Heart left ventricle (tissue), 13 donors: ENCODE data around the gene ARF1.

Experiments
- CTCF ChIP-seq, 12 donors: fragments of 200-600 bp; sonication (generic) in 4 of 12; IDR thresholded peaks; one replicate each; pipeline versions ENCODE4 v1.5.0 to v1.8.0; 2018 to 2022; ENCODE audit warnings: antibody characterized with exemption in 12 of 12, mild to moderate bottlenecking in 5 of 12
- POLR2A ChIP-seq, 2 donors: fragments of 450-650 bp; IDR thresholded peaks; one replicate each; pipeline ENCODE4 v1.6.1; 2017; ENCODE audit warnings: antibody characterized with exemption in 2 of 2, mild to moderate bottlenecking in 2 of 2, moderate library complexity in 2 of 2
- donor health status: ischemic (EF 13 %, LVEDD 7.1; RV severe dilation, severe dysfunction).
- donor health status: DM: no; HTN: yes; CAD: no.
- donor health status: DM: no; HTN: no; CAD: no.
- donor health status: ischemic (EF 25% LVEDD 6.9; RV normal size, moderate dysfunction).
- donor health status: ischemic (EF 25% LVEDD 5.7; RV mildly dilated, moderate dysfunction).
- donor health status: ischemic (EF 35%, LVEDD 5.7; RV mildly dilated, moderate dysfunction).
- donor health status: nonischemic (EF 11% LVEDD 7.7; RV severe dilation, severe dysfunction).
- donor health status: DM: yes; HTN: yes; CAD: no.
- donor health status: PGD.
- donor health status: ischemic (EF 29% LVEDD 5.4; RV normal size, mild dysfunction).
- donor health status: nonischemic (EF 23%, LVEDD 6.1; RV moderate dilation, normal function).

GRCh38 chr1:228100822-228101613 is 18.5 kb downstream of the ARF1 start:
- TF ChIP-seq POLR2A (IDR thresholded peaks at IDR 0.05) = no peak
- no peak for TF ChIP-seq CTCF (IDR thresholded peaks at IDR 0.05)
